HL-60/S4 treated with retinoic acid at 250 ng/mL for 4 days and 3 days (cell line): ENCODE data around the gene MMRN2.
"Not testable (repeated sequence)": the region's sequence is repeated elsewhere in the genome, so short reads cannot be mapped to it uniquely, and the experiment has no call there.

Source experiments
- in situ Hi-C: fragments of 300-500 bp; cut with MboI; formaldehyde crosslinking; loops from 2 replicates; pipeline ENCODE4 v1.7.0; 2022; ENCODE audit warnings: low sequenced_read_pairs

Gene MMRN2

DNA sequence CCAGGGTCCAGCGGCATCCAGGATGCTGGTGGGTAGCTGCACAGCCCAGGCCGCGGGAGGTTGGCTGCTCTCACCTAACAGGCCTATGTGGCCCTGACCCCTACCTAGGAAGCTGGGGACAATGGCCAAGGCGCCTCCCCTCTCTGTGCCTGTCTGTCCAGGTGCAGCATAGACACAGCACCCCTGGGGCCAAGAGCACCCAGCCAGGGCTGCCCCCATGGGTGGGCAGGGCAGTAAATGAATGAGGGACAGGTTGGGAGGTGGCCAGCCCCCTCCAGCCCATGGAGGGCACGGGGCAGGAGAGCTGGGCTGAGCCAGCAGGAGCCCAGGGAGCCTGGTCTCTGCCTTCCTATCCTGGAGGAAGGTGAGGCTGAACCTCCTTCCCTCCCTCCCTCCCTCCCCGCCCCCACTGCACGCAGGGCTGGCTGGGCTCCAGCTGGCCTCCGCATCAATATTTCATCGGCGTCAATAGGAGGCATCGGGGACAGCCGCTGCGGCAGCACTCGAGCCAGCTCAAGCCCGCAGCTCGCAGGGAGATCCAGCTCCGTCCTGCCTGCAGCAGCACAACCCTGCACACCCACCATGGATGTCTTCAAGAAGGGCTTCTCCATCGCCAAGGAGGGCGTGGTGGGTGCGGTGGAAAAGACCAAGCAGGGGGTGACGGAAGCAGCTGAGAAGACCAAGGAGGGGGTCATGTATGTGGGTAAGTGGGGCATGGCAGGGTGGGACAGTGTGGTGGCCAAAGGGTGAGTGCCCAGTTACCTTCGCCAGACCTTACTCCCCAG lies 893 bp upstream of the MMRN2 start, which contains the start of gene SNCG:
TSS of gene SNCG (plus strand) at position 484 of the 785 bp plus-strand sequence. CDS start at position 583, 99 bp downstream.
- in situ Hi-C loops = no loop called here

DNA sequence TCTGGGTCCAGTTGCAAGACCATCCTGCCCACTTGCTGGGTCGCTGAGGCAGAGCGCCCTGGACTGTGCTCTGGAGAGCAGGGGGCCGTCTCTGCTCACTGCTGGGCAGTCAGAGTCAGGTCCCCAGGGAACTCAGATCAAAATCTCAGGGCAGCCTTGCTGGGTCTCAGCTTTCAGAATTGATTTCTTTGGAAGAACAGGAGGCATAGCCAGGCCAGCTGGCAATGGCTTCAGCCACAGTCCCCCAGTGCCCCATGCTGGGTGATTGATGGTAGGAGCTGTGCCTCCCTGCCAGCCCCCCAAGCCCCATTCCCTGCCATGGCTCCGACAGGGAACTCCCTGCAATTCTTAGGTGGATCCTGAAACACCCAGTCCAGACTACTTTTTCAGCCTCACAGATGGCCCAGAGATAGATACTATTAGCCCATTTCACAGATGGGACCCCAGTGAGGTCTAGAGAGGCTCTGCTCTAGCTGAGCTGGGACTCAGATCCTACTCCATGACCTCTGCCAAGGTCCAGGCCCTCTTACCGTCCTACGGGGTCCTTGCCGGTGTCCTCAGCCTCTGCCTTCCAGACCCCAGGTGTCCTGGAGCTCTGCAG lies 467 bp downstream of the MMRN2 start:
- in situ Hi-C loops = no loop called here

DNA sequence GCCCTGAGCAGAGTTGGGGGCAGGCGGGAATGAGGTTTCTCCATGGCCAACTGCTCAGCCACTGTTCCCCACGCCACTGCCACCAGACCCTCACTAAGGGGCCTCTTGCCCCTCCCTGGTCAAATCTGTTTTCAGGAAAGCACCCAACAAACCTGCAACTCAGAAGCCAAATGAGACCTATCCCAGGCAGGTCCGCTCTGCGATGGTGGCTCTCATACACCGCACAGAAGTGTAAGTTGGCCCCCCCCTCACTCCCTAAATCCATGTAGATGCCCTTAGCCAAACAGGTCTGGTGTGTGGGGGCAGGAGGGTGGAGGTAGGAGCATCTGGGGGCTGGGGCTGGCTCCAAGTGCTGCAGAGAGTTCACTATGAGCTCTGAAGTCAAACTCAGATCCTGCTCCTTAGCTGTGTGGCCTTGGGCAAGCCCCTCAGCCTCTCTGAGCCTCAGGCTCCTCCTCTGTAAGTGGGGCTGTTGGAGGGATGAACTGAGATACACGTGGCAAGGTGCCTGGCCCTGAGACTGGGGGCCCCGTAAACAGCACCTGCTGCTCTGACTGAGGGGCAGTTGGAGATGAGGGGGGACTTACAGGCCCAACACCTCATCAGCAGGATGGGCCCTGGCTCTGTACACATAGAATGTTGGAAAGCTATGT lies 1.1 kb downstream of the MMRN2 start:
- in situ Hi-C loops = no loop called here

DNA sequence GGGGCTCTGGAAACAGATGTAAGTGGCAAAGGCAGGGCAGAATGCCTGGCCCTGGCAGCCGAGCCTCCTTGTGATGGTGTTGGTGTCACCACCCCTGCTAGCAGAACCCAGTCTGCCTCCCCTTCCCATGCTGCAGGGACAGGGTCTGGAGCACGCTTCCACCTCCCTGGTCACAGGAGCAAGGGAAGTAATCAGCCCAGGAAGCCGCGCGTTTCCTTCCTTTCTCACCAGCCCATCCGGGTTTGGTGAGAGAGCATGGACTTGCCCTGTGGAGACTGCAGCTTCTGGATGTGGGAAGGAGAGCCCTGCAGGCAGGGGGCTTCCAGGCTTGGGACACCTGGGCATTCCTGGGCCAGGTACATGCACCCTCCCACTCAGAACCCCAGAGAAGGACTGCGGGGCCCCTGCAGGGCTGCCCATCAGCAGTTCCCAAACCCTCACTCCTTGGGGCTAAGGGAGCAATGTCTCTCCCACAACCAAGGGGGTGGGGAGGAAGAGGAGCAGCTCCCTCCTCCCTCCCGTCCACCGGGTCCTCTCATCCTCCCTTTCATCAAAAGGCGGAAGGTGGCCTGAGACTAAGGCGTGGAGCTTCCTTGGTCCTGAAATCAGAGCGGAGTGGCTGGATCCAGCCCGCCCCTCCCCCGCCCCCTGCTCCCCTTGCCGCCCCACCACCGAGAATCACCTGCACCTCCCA lies 1.8 kb downstream of the MMRN2 start:
- in situ Hi-C loops = no loop called here

DNA sequence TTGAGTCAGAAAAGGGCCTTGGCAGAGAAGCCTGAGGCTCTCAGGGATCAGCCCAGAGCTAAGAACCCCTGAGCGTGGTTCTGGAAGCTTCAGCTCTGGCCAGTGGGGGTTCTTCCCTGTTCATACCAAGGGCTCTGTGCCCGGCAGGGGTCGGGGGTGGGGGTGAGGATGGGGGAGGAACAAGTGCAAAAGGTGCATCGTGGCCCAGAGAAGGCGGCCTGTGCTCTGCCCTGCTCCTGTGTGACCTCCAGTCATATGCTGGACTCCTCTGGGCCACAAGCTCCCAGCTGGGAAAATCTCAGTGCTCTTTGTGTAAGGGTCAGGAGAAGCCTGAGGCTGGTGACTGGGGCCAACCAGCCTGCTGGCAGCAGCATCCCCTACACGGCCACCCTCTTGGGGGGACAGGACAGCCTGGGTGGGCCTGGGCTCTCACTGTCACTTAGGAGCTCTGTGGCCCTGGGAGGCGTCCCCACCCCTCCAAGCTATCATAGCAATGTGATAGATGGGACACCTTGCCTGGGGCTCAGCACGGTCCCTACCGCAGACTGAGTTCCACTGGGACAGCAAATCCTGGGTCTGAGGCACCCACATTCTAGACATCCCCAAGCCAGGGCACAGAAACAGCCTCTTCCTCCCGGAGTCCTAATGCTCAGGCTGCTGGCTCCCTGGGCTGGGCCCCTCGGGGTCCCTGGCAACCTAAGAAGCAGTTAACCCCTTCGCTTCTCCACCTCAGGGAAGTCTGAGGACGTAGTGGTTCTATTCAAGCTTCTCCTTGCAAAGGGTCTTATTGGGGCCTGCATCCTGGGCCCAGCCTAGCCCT lies 2.5 kb downstream of the MMRN2 start:
- in situ Hi-C loops = no loop called here

DNA sequence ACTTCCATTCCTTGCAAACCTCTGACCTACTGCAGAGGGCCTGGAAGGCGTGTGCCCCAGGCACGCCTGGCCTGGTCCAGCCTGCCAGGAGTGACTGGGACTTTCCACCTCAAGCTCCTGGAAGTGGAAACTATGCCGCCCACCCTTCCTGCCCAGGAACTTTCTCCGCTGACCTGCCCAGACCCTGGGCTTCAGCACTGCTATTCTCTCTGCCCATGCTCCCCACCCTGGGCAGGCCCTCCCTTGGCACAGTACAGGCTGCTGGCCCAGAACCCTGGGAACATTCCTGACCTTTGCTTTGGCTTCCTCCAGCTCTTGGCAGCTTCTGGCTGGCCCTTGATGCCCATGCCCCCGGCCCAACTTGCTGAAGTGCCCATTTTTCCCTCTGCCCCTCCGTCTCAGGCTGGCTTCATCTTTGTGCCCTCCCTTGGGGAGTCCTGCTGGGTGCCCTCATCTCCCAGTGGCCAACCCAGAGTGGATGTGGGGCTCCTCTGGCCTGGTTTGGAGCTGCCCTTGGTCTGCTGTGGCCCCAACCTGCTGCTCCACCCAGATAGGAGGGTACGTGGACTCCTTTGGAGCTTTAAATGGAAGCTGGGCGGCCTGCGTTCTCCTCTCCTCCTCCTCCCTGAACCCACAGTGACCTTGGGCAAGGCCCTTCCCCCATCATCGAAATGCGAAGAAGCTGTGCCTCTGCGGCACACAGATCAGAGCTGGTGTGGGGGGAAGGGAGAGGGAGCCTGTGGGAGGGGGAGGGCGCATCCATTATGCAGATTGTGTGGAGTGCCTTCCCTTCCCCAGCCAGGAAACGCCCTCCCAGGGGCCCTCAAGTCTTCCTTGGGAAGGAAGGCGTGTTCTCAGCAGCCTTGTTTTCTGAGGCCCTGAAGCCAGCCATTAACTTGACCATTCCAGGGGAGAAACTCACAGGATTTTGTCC lies 3.4 kb downstream of the MMRN2 start:
- in situ Hi-C loops = no loop called here

DNA sequence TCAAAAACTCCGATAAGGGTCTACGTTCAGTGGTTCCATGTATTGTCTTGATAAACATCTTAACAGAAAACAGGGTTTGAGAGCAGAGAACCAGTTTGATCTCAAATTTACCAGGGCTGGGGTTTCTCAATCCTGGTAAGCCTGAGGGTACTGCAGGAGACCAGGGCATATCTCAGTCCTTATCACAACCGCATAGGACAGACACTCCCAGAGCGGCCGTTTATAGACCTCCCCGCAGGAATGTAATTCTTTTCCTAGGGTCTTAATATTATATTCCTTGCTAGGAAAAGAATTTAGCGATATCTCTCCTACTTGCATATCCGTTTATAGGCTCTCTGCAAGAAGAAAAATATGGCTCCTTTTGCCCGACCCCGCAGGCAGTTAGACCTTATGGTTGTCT lies 4.7 kb downstream of the MMRN2 start:
- in situ Hi-C loops = not testable (repeated sequence)

DNA sequence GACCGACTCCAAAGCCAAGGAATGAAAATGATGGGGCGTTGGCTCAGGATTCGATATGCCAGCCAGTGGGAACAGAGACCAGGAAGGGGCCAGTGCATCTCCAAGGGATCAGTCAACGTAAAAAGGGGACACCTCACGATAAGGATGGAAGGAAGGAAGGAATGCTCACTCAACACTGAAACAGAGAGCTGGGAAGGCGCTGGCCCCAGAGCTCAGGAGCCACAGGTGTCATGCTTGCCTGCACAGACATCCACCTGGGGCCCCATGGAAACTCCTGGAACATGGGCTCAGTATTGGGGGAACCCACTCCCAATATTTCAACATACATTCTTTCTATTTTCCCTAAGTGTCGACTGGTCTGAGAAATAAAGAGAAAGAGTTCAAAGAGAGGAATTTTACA lies 5.3 kb downstream of the MMRN2 start:
- in situ Hi-C loops = no loop called here

DNA sequence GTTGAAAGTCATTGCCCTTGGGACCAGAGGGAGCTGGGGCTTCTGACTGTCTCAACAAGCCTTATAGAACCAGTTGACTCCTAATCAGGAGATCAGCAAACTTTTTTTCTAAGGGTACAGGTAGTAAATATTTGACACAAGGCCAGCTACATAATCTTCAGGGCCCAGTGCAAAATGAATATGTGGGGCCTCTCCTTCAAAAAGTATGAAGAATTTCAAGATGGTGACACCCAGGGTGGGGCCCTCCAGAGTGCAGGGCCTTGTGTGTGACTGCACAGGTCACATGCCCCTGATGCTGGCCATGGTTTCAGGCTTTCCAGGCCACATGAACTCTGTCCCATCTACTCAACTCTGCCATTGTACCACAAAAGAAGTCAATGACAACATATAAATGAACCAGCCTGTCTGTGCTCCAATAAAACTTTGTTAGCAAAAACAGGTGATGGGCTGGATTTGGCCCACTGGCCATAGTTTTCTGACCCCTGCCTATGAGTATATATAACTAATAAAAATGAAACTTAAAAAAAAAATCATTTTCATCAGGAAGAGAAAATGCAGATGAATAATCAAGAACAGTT lies 6.1 kb downstream of the MMRN2 start:
- in situ Hi-C loops = no loop called here

DNA sequence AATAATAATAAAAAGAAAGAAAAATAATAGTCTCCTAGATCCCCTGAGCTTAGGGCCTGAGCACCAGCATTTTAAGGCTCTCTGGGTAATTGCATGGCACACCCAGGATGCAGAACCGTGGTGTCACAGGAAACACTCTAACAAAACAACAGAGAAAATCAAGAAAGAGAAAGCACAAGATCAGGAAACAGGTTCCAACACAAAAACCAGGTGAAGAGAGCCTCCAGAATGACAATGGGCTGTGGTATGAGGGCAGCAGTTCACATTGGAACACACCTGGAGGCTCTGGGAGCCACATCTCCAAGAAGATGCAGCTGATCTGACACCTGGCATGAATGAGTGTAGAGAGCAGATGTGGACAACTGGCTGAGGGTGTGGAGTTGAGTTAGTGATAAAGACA lies 7.1 kb downstream of the MMRN2 start:
- in situ Hi-C loops = no loop called here

DNA sequence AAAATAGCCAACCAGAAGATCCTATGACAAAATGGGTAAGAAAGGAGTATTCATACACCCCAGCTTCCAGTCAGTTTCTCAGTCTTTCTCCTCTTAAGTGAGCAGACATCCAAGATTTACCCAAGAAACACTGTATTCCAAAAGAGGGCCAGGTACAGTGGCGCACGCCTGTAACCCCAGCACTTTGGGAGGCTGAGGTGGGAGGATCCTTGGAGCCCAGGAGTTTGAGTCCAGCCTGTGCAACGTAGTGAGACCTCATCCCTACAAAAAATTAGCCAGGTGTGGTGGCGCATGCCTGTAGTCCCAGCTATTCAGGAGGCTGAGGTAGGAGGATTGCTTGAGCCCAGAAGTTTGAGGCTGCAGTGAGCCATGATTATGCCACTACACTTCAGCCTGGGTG lies 9.6 kb downstream of the MMRN2 start:
- in situ Hi-C loops = not testable (repeated sequence)

DNA sequence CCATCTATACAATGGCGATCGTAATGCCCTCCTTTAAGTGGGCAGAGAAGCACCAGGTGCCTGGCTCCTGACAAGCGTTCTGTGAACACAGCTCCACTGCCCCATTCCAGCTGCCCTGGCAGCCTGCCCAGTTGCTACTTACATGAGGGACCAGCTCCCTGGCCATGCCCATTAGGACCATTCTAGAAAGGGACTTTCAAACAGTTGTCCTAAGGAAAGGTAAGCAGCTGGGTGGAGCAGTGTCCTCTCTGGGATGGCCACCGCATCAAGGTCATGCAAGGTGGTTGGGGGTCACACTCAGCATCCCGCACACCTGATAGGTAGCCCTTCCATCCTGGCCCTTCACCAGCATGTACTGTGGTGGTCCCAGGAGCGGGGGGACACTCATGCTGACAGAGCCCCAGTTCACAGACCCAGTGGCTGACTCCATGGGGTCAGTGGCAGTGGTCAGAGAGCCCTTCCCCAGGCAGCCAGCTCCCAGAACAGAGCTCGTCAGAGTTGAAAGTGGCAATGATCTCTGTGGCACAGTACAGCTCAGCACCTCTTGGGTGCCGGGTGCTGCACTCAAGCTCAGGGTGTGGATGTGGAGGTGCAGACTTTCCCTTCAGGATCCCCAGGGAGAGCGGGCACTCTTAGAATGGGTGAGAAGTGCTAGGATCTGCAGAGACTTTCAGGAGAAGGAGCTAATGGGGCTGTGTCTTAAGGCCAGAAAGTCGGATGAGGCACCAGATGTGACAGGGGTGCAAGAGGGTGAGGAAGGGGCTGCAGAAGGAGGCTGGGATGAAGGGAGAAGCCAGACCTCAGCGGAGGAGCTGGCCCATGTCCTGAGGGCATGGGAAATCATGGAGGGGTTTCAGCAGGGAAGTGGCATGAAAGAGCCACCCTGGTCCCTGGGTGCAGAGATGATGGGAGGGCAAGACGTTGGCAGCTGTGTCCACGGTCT lies 10.9 kb downstream of the MMRN2 start:
- in situ Hi-C loops = no loop called here

DNA sequence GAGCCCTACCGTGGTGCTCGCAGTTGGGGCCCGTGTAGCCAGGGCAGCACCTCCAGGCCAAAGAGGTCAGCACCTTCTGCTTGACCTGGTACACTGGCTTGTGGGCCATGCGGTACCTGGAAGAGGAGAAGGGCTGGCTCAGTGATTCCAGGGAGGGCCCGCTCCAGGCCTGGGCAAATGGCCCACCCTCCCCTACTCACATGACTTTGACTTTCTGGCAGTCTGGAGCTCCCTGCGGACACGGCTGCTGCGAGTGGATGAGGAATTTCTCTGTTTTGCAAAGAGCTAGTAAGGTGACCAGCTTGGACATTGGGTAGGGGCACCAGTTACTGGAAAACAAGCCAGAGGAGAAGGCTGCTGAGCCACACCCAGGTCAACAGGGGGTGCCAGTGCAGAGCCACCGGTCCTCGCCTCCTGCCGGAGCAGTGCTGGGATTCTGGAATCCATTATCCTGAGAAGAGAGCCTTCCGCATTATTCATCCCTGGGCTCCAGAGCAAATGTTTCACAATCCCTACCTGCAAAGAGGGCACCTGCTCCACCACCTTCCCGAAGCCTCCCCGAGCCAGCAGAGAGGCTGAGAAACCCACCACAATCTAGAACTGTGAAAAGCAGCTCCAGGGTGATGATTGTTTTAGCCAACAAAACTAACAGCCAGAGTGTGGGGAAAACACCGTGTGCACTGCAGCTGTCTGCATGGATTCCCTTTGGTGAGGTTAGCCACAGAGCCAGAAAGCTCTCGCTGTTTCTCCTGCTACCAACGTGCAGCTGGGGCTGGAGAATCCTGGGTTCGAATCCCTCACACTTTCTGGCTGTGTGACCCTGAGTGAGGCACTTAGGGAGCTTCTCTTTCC lies 11.8 kb downstream of the MMRN2 start:
- in situ Hi-C loops = no loop called here

DNA sequence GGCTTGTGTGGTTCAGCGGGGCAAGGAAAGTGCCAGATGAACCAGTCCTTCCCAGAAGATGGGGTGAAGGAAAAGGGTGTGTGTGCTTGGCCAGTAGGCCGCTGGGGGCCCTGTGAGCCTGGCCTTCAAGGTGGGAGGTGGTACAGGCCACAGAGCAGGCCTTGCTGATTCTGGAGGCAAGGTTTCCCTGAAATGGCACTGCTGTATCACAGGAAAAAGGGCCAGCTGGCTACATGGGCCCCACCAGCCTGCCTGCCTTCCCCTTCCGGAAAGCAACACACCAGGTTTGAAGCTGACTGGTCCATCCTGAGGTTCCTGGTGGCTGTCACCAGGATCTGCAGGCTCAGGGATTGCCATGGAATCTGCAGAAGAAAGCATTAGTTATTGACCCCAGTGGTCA lies 12.5 kb downstream of the MMRN2 start:
- in situ Hi-C loops = no loop called here

DNA sequence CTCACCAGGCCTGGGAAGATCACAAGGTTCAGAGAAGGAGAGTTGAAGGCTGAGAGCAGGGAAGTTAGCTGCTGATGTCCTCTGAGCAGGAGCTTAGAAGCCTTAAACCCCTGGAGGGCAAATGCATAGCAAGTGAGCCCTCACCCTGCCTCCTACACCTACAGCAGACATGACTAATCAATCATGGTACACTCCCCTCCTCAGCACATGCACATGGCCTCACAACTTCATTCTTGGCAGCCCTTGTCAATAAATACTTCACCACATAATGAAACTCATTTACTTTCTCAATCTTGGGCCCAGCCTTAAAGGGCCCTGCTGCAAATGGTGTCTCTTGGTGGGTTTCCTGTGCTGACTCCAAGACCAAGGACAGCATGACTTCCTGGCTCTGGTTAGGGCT lies 12.9 kb downstream of the MMRN2 start:
- in situ Hi-C loops = no loop called here

DNA sequence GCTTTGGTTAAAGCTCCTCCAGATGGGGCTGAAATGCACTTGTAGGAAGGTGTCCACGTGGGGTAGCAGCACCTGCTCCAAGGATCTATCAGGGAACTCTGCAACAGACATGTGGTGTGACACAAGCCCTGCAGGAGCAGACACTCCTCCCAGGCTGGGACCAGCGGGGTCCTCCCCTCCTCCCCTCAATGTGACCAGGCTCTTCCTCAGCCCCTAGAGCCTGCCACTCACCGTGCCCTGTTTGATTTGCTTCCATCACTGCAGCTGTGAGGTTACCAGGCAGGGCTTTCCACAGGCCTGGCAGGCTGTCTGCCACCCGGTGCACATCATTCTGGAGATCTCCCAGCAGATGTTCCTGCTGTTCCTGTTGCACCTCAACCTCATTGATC lies 13.4 kb downstream of the MMRN2 start:
- in situ Hi-C loops = no loop called here

DNA sequence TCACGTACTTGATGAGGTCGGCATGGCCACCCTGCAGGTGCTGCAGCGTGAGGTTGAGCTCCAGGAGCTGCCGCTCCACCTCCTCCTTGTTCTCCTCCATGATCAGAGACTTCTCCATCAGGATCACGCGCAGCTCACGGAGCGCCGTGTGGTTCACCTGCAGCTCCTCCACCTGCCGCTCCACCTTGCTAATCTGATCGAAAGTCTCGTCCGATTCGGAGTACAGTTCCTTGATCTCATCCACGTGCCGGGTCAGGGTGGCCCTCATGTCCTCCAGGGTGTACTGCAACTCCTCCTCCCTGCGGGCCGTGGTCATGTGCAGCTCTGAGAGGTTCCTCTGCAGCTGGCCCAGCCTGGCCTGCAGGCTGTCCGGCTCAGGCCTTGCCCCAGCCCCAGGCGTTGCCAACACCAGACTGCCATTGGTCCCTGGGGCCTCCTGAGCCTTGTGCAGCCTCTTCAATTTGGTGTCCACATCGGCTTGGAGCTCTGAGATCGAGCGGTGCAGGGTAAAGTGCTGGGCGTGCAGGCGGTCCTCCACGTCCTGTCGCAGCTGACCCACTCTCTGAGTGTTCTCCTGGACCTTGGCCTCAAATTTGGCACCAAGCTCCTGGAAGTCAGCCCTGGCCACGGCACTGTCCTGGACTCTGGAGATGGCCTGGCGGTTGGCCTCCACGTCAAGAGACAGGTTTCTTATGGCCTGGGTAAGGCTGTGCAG lies 13.9 kb downstream of the MMRN2 start:
- in situ Hi-C loops = no loop called here
